Fibroblast of lung (primary cell): Measurements from ENCODE around the gene GMCL2. TPM values are rescaled to one million over a fixed set of nuclear protein-coding genes. Genes with fewer than 3 reads are reported as not detected.
A peak's percentile ranks its signal among the peaks of the same experiment; 100 is the strongest.

Experiments
- DNase-seq, 2 donors: peaks; one replicate each; pipeline versions ENCODE4 v3.0.0 to v3.0.0-alpha.2; 2010; ENCODE audit warnings: low read depth in 2 of 2
- H2AFZ ChIP-seq: 2 replicates; pipeline ENCODE4 v1.5.1; 2012; ENCODE audit warnings: low read length, control low read depth, inconsistent platforms
- H3K27ac ChIP-seq: 2 replicates; pipeline ENCODE4 v1.5.1; 2011; ENCODE audit warnings: low read length, control low read depth; ENCODE audit not compliant: insufficient read depth
- H3K27me3 ChIP-seq: 2 replicates; pipeline ENCODE4 v1.5.1; 2011; ENCODE audit warnings: mild to moderate bottlenecking, low read length; ENCODE audit not compliant: control insufficient read depth, insufficient read depth
- H3K36me3 ChIP-seq: 2 replicates; pipeline ENCODE4 v1.5.1; 2011; ENCODE audit warnings: low read length; ENCODE audit not compliant: control insufficient read depth, insufficient read depth
- H3K4me1 ChIP-seq: 2 replicates; pipeline ENCODE4 v1.5.1; 2011; ENCODE audit warnings: low read length; ENCODE audit not compliant: control insufficient read depth, insufficient read depth; ENCODE audit errors: extremely low read depth
- H3K4me2 ChIP-seq: 2 replicates; pipeline ENCODE4 v1.5.1; 2011; ENCODE audit warnings: low read length, control low read depth; ENCODE audit not compliant: insufficient read depth; ENCODE audit errors: extremely low read depth
- H3K4me3 ChIP-seq, 4 experiments: fragments of 200-600 bp in 1 of 4; sonication (generic) in 1 of 4; replicated peaks in 1 of 4; 2 replicates each; pipeline ENCODE4 v1.5.1; 2011 to 2016; ENCODE audit warnings: low read length in 4 of 4, low read depth in 3 of 4, mild to moderate bottlenecking in 3 of 4, control low read depth in 2 of 4, inconsistent platforms in 1 of 4, mixed read lengths in 1 of 4; ENCODE audit not compliant: insufficient read depth in 1 of 4; ENCODE audit errors: control extremely low read depth in 1 of 4
- H3K79me2 ChIP-seq: 2 replicates; pipeline ENCODE4 v1.5.1; 2012; ENCODE audit warnings: mild to moderate bottlenecking, low read length, inconsistent platforms; ENCODE audit not compliant: control insufficient read depth, insufficient read depth
- H3K9ac ChIP-seq: 2 replicates; pipeline ENCODE4 v1.5.1; 2011; ENCODE audit warnings: mild to moderate bottlenecking, low read length, control low read depth; ENCODE audit not compliant: insufficient read depth
- H3K9me3 ChIP-seq: 2 replicates; pipeline ENCODE4 v1.5.1; 2012; ENCODE audit warnings: low read depth, low read length; ENCODE audit not compliant: control insufficient read depth, insufficient read depth
- H4K20me1 ChIP-seq: 2 replicates; pipeline ENCODE4 v1.5.1; 2011; ENCODE audit warnings: low read length; ENCODE audit not compliant: control insufficient read depth, insufficient read depth; ENCODE audit errors: extremely low read depth
- CTCF ChIP-seq, 2 donors: IDR thresholded peaks in 1 of 2; conservative IDR thresholded peaks in 1 of 2; 1 replicate in 1 of 2; 2 replicates in 1 of 2; pipeline ENCODE4 v1.5.1; 2011 to 2012; ENCODE audit warnings: low read length in 2 of 2, control low read depth in 1 of 2, inconsistent platforms in 1 of 2, low read depth in 1 of 2, mild to moderate bottlenecking in 1 of 2
- EZH2 ChIP-seq: IDR thresholded peaks from 2 replicates; pipeline ENCODE4 v1.5.1; 2012; ENCODE audit warnings: low read length, control low read depth, mild to moderate bottlenecking; ENCODE audit errors: missing control alignments
- polyA plus RNA-seq, 2 donors: library from polyadenylated mRNA; depleted of rRNA in 1 of 2; stranded (reverse) in 1 of 2; unstranded in 1 of 2; fragments of >200 nt; gene quantifications; 2 replicates each; pipeline ENCODE4 v1.2.1, GENCODE V29; 2011 to 2012; ENCODE audit warnings: missing spikeins in 1 of 2
- total RNA-seq: library from RNA; depleted of rRNA; stranded (reverse); fragments of >200 nt; gene quantifications from 2 replicates; pipeline ENCODE4 v1.2.1, GENCODE V29; 2014

The GMCL2 gene
- total and polyA plus RNA-seq, 2 donors (not counting 1 experiment from before 2014, with no cell fraction given) = under 0.01 TPM; not detected in 1

DNA sequence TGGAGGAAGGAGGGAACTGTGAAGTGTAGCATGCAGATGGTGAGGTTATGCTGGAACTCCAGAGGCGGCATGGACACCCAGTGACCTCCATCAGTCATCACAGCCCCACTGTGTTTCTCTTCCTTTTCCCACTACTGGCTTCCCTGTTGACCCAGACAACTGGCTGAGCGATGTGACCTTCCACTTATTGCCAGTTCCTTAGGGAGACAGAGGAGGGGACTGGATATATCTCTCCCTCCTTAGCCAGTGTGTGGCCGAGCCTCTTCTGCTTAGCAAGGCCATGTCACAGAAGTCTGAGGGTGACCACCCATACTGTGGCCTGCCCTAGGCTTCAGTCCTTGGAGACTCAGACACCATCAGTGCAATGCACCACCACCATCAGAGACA lies 48.4 kb upstream of the GMCL2 start:
- Histone ChIP-seq H3K36me3 (peaks cover 4% of the 10 kb centered on the region), H3K4me2 (no peak overlapping the region), H3K79me2 (peaks cover 14% of the 10 kb centered on the region), H3K9me3 (no peaks in the 10 kb centered on the region), H2AFZ (no peak overlapping the region), H3K27ac (no peak overlapping the region), H3K4me3 (no peak overlapping the region), H3K9ac (no peak overlapping the region), H4K20me1 (no peaks in the 10 kb centered on the region), H3K4me1 (peaks cover 6% of the 10 kb centered on the region), H3K27me3 (no peaks in the 10 kb centered on the region)
- TF ChIP-seq CTCF (conservative IDR thresholded peaks at IDR 0.05 in 1 of 2, IDR thresholded peaks at IDR 0.05 in 1 of 2; ENCODE audit: low read depth in 1 of 2, low read length in 2 of 2) (no peak), EZH2 (no peak)
- DNase-seq = no peak

- Histone ChIP-seq H2AFZ (peak overlapping the region; percentile 59), H3K4me2 (no peak overlapping the region)
Measured at GRCh38 chr5:178234750-178235587, 47.8 kb upstream of the GMCL2 start.

More at GRCh38 chr5:178234750-178235587, 47.8 kb upstream of the GMCL2 start:
- peak; percentile 41 to 54 for DNase-seq
- peaks cover 6% of the 10 kb centered on the region for H3K36me3 ChIP-seq
- no peaks in the 10 kb centered on the region for H3K9me3 ChIP-seq
- H4K20me1 ChIP-seq = no peaks in the 10 kb centered on the region
- TF ChIP-seq EZH2 (no peak), CTCF (conservative IDR thresholded peaks at IDR 0.05 in 1 of 2, IDR thresholded peaks at IDR 0.05 in 1 of 2; ENCODE audit: low read depth in 1 of 2, low read length in 2 of 2) (peak; percentile 71 to 82)
- H3K27ac ChIP-seq = no peak overlapping the region
- no peak overlapping the region for H3K4me3 ChIP-seq
- H3K4me1 ChIP-seq = peaks cover 6% of the 10 kb centered on the region
- H3K9ac ChIP-seq = no peak overlapping the region
- no peaks in the 10 kb centered on the region for H3K27me3 ChIP-seq
- peaks cover 18% of the 10 kb centered on the region for H3K79me2 ChIP-seq
